ENCODE data around the gene LY6G5C. TPM values are rescaled to one million over a fixed set of nuclear protein-coding genes. Genes with fewer than 3 reads are reported as not detected.

Gene LY6G5C
- total and polyA plus RNA-seq, 9 of the 15 experiments (the other 6 are each of a cell fraction or from before 2014, with no cell fraction given), result 0.10 to 0.67 (median 0.46) TPM; not detected in 4

- TF ChIP-seq HDAC6 (IDR thresholded peaks at IDR 0.05; ENCODE audit: low read depth, low read length) (0 out of 2 replicates have a peak, but pooled peaks have one; percentile 60), MYNN (IDR thresholded peaks at IDR 0.05) (peak; percentile 38; the same call in 1 of the 2 replicates), MYNN (CRISPR knock-in tag; IDR thresholded peaks at IDR 0.05) (no peak), ZNF165 (CRISPR knock-in tag; IDR thresholded peaks at IDR 0.05; ENCODE audit: borderline replicate concordance) (no peak), ZNF780A (CRISPR knock-in tag; IDR thresholded peaks at IDR 0.05) (no peak), ETS1 (conservative IDR thresholded peaks at IDR 0.05; ENCODE audit: control insufficient read depth, low read depth, low read length) (0 out of 2 replicates have a peak, but pooled peaks have one; percentile 22), YY1 (IDR thresholded peaks at IDR 0.05; ENCODE audit: borderline replicate concordance in 1 of 3, control insufficient read depth in 1 of 3, extremely low read depth in 1 of 3, insufficient read depth in 3 of 3, insufficient read length in 1 of 3, insufficient replicate concordance in 2 of 3, low read depth in 1 of 3, low read length in 2 of 3) (peak in 1 of 3 experiments; percentile 8), GABPB1 (CRISPR knock-in tag; IDR thresholded peaks at IDR 0.05) (no peak), TOE1 (IDR thresholded peaks at IDR 0.05; ENCODE audit: borderline replicate concordance) (no peak), TOE1 (CRISPR knock-in tag; IDR thresholded peaks at IDR 0.05; ENCODE audit: borderline replicate concordance, low read depth) (peak; percentile 58; the same call in 1 of the 2 replicates), ZNF592 (IDR thresholded peaks at IDR 0.05) (0 out of 2 replicates have a peak, but pooled peaks have one; percentile 21), ZC3H4 (CRISPR knock-in tag; IDR thresholded peaks at IDR 0.05; ENCODE audit: borderline replicate concordance) (0 out of 2 replicates have a peak, but pooled peaks have one; percentile 75), E2F4 (CRISPR knock-in tag; IDR thresholded peaks at IDR 0.05; ENCODE audit: low read depth) (peak; percentile 64; the same call in 1 of the 2 replicates), FOXA3 (CRISPR knock-in tag; conservative IDR thresholded peaks at IDR 0.05 in 1 of 2, IDR thresholded peaks at IDR 0.05 in 1 of 2) (peak in 1 of 2 experiments; percentile 75; a peak in 1 of 4 replicates), XRCC4 (IDR thresholded peaks at IDR 0.05; ENCODE audit: extremely low read depth, insufficient read depth, insufficient read length) (no peak)
Measured at GRCh38 chr6:31701666-31702404, 21.0 kb upstream of the LY6G5C start (continued).
